Ovary (tissue), 9 donors: ENCODE measurements around the gene DLEC1. TPM values are rescaled to one million over a fixed set of nuclear protein-coding genes. Genes with fewer than 3 reads are reported as not detected.

ENCODE experiments used
- DNase-seq, 5 donors: peaks; one replicate each; pipeline ENCODE4 v3.0.0-alpha.2; 2019 to 2020
- H3K27ac ChIP-seq, 2 donors: fragments of 200-600 bp; one replicate each; pipeline versions ENCODE4 v1.5.1 to v1.8.0; 2019 to 2022
- H3K27me3 ChIP-seq: fragments of 200-600 bp; one replicate; pipeline ENCODE4 v1.8.0; 2022
- H3K36me3 ChIP-seq: fragments of 200-600 bp; sonication (generic); one replicate; pipeline ENCODE4 v1.5.1; 2019
- H3K4me1 ChIP-seq: one replicate; pipeline ENCODE4 v1.8.1; 2013; ENCODE audit warnings: mild to moderate bottlenecking, moderate library complexity; ENCODE audit not compliant: insufficient read depth
- H3K4me3 ChIP-seq: fragments of 200-600 bp; sonication (generic); one replicate; pipeline ENCODE4 v1.5.1; 2017
- H3K9me3 ChIP-seq, 2 donors: fragments of 200-600 bp in 1 of 2; sonication (generic) in 1 of 2; one replicate each; pipeline versions ENCODE4 v1.5.1 to v1.8.1; 2013 to 2019; ENCODE audit warnings: mild to moderate bottlenecking in 1 of 2, moderate library complexity in 1 of 2
- CTCF ChIP-seq, 3 donors: fragments of 450-650 bp in 2 of 3; fragments of 200-600 bp in 1 of 3; IDR thresholded peaks; one replicate each; pipeline versions ENCODE4 v1.5.1 to v1.8.0; 2016 to 2022; ENCODE audit warnings: antibody characterized with exemption in 3 of 3, mild to moderate bottlenecking in 1 of 3
- EP300 ChIP-seq: sonication (generic); formaldehyde crosslinking; IDR thresholded peaks from one replicate; pipeline ENCODE4 v1.6.1; 2017; ENCODE audit warnings: antibody characterized with exemption
- POLR2A ChIP-seq: fragments of 450-650 bp; IDR thresholded peaks from one replicate; pipeline ENCODE4 v1.6.1; 2017; ENCODE audit warnings: antibody characterized with exemption, mild to moderate bottlenecking, moderate library complexity
- WGBS, 3 donors: extraction: QIAGEN DNeasy Blood & Tissue Kit in 1 of 3; methylation state at CpG; one replicate each; pipeline versions ENCODE4 v1.1.5 to v1.1.7; 2013 to 2017; 5-methylcytosine and 5-hydroxymethylcytosine counted together
- intact Hi-C, 4 donors: fragments of 100-400 bp; cut with DNase I; formaldehyde crosslinking; loops; one replicate each; pipeline versions ENCODE4 v1.11.0 to v1.15.1; 2022 to 2023
- polyA plus RNA-seq, 2 donors: library from polyadenylated mRNA; stranded (reverse); fragments of 200-250 nt in 1 of 2; fragments of 350-450 nt in 1 of 2; fragmentation: Illumina TruSeq in 1 of 2; extraction: RNeasy Lipid Tissue Mini Kit (QIAGEN cat#74804) in 1 of 2; gene quantifications; one replicate each; pipeline ENCODE4 v1.2.3, GENCODE V29; 2013 to 2014
- total RNA-seq, 7 donors: library from RNA; depleted of rRNA in 2 of 7; stranded (reverse); fragments of >200 nt in 2 of 7; fragmentation: NEBNext Ultra II Directional in 3 of 7; extraction: Animal tissue kit (Norgen Biotek cat#: 25700) in 3 of 7; gene quantifications; one replicate each; pipeline versions ENCODE4 v1.1.0 to v1.2.4, GENCODE V29; 2016 to 2023
- donor health status: DM: no; HTN: no; CAD: no; lungs with moderate emphysema.
- donor health status: DM: no; HTN: no; CAD: no.
- donor health status: Bipolar disorder and iron deficiency.
- donor health status: DM: yes; HTN: yes; CAD: no.
- donor health status: DM: no; HTN: no; CAD: no.
- donor health status: DM: yes; HTN: yes; CAD: no.

DLEC1 gene
- total and polyA plus RNA-seq, 9 donors = 0.93 to 23.8 (median 3.0) TPM

GRCh38 chr3:38097446-38098375 is 58.7 kb downstream of the DLEC1 start:
- H3K4me1 ChIP-seq = no peaks in the 10 kb centered on the region
- no peaks in the 10 kb centered on the region for H3K9me3 ChIP-seq
- H3K36me3 ChIP-seq = no peaks in the 10 kb centered on the region
- intact Hi-C loops = no loop called here
- no peak overlapping the region for H3K27ac ChIP-seq
- TF ChIP-seq POLR2A (no peak), EP300 (no peak), CTCF (IDR thresholded peaks at IDR 0.05) (no peak)
- no peaks in the 10 kb centered on the region for H3K27me3 ChIP-seq
- WGBS, 3 donors = 79 to 87% (median 79%) methylated on average over 19 of the region's 19 CpGs
- DNase-seq = no peak
- H3K4me3 ChIP-seq = no peak overlapping the region

GRCh38 chr3:38098376-38098723 is 59.3 kb downstream of the DLEC1 start:
- H3K27ac ChIP-seq = no peak overlapping the region
- 89 to 91% (median 89%) methylated on average over 9 of the region's 9 CpGs for WGBS, 3 donors
- no peaks in the 10 kb centered on the region for H3K4me1 ChIP-seq
- no peaks in the 10 kb centered on the region for H3K36me3 ChIP-seq
- intact Hi-C loops = no loop called here
- H3K9me3 ChIP-seq = no peaks in the 10 kb centered on the region
- H3K4me3 ChIP-seq = no peak overlapping the region
- DNase-seq = no peak
- no peak for TF ChIP-seq CTCF (IDR thresholded peaks at IDR 0.05)
- no peak for TF ChIP-seq POLR2A
- no peak for TF ChIP-seq EP300
- H3K27me3 ChIP-seq = no peaks in the 10 kb centered on the region

GRCh38 chr3:38099518-38099917 is 60.5 kb downstream of the DLEC1 start:
- no peak for TF ChIP-seq EP300
- TF ChIP-seq POLR2A = no peak
- no peak for TF ChIP-seq CTCF (IDR thresholded peaks at IDR 0.05)
- no peaks in the 10 kb centered on the region for H3K27me3 ChIP-seq
- no peak overlapping the region for H3K4me3 ChIP-seq
- no peaks in the 10 kb centered on the region for H3K4me1 ChIP-seq
- no peaks in the 10 kb centered on the region for H3K36me3 ChIP-seq
- no peaks in the 10 kb centered on the region for H3K9me3 ChIP-seq
- DNase-seq = no peak
- WGBS, 3 donors = 15 to 26% (median 16%) methylated on average over 5 of the region's 5 CpGs
- intact Hi-C loops = no loop called here
- no peak overlapping the region for H3K27ac ChIP-seq

- WGBS, 3 donors = 83 to 91% (median 88%) methylated on average over 3 of the region's 3 CpGs
- Histone ChIP-seq H3K36me3 (no peaks in the 10 kb centered on the region), H3K4me1 (no peaks in the 10 kb centered on the region), H3K4me3 (no peak overlapping the region), H3K27me3 (no peaks in the 10 kb centered on the region), H3K9me3 (no peaks in the 10 kb centered on the region), H3K27ac (no peak overlapping the region)
- DNase-seq = no peak
- intact Hi-C loops = no loop called here
- TF ChIP-seq EP300 (no peak), CTCF (IDR thresholded peaks at IDR 0.05) (no peak), POLR2A (no peak)
Observed at GRCh38 chr3:38100498-38100897, 61.5 kb downstream of the DLEC1 start.
